Measurements from ENCODE around the gene INTS7.

DNA sequence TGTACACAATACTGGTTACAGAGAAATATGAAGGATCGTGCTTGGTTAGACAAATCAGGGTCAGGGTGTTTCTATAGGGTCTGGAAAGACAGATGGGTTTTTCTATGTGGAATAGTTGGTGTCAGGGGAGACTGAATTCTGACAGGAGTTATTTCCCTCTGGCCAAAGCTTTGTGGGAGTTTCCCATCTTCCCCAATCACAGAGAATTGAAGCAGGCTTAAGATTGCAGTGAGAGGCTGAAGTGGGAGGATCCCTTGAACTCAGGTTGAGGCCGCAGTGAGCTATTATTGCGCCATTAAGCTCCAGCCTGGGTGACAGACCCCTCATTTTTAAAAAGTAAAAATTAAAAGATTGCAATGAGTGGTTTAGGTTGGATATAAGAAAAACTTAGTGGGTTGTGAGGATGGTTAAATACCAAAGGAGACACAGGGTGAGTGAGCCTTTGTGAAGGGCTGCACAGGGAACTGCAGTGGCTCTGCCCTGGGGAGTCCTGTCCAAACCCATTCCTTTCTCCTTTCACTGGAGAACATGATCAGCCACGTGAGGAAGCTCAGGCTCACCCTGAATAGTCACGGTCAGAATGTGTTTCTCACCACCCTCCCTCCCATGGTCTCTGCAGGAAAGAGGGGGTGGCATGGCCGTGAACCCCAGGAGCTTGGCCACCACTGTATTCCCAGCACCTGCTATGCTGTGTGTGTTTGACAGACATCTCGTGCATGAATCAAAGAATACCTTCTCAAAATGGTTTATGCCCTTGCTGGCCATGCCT is 101.2 kb downstream of the INTS7 start:
- TF ChIP-seq, protein P1, sequence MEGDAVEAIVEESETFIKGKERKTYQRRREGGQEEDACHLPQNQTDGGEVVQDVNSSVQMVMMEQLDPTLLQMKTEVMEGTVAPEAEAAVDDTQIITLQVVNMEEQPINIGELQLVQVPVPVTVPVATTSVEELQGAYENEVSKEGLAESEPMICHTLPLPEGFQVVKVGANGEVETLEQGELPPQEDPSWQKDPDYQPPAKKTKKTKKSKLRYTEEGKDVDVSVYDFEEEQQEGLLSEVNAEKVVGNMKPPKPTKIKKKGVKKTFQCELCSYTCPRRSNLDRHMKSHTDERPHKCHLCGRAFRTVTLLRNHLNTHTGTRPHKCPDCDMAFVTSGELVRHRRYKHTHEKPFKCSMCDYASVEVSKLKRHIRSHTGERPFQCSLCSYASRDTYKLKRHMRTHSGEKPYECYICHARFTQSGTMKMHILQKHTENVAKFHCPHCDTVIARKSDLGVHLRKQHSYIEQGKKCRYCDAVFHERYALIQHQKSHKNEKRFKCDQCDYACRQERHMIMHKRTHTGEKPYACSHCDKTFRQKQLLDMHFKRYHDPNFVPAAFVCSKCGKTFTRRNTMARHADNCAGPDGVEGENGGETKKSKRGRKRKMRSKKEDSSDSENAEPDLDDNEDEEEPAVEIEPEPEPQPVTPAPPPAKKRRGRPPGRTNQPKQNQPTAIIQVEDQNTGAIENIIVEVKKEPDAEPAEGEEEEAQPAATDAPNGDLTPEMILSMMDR (conservative IDR thresholded peaks at IDR 0.05; ENCODE audit: low read depth in 2 of 2), result no peak
- TF ChIP-seq POLR2AphosphoS5 (IDR thresholded peaks at IDR 0.05; ENCODE audit: low read depth), result no peak
- TF ChIP-seq, protein P2, sequence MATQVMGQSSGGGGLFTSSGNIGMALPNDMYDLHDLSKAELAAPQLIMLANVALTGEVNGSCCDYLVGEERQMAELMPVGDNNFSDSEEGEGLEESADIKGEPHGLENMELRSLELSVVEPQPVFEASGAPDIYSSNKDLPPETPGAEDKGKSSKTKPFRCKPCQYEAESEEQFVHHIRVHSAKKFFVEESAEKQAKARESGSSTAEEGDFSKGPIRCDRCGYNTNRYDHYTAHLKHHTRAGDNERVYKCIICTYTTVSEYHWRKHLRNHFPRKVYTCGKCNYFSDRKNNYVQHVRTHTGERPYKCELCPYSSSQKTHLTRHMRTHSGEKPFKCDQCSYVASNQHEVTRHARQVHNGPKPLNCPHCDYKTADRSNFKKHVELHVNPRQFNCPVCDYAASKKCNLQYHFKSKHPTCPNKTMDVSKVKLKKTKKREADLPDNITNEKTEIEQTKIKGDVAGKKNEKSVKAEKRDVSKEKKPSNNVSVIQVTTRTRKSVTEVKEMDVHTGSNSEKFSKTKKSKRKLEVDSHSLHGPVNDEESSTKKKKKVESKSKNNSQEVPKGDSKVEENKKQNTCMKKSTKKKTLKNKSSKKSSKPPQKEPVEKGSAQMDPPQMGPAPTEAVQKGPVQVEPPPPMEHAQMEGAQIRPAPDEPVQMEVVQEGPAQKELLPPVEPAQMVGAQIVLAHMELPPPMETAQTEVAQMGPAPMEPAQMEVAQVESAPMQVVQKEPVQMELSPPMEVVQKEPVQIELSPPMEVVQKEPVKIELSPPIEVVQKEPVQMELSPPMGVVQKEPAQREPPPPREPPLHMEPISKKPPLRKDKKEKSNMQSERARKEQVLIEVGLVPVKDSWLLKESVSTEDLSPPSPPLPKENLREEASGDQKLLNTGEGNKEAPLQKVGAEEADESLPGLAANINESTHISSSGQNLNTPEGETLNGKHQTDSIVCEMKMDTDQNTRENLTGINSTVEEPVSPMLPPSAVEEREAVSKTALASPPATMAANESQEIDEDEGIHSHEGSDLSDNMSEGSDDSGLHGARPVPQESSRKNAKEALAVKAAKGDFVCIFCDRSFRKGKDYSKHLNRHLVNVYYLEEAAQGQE (IDR thresholded peaks at IDR 0.05; ENCODE audit: unreplicated experiment), result no peak
- no peak for TF ChIP-seq EZH2phosphoT487 (IDR thresholded peaks at IDR 0.05; ENCODE audit: unreplicated experiment)
- no peak for TF ChIP-seq JUNB (IDR thresholded peaks at IDR 0.05; ENCODE audit: unreplicated experiment)
- no peak for TF ChIP-seq CREB1 (CRISPR knock-in tag; IDR thresholded peaks at IDR 0.05; ENCODE audit: low read depth)
- no peak for TF ChIP-seq EZH2 (IDR thresholded peaks at IDR 0.05; ENCODE audit: low read depth, unreplicated experiment)

Data from GM23338 (cell line).